ENCODE results near the gene GLUL.
"Not testable (repeated sequence)": the region's sequence is repeated elsewhere in the genome, so short reads cannot be mapped to it uniquely, and the experiment has no call there.

Gene GLUL

GRCh38 chr1:182394055-182394775 lies 2.6 kb upstream of the GLUL start:
- DNase-seq = no peak

GRCh38 chr1:182392050-182393028 lies 749 bp upstream of the GLUL start:
- DNase-seq = peak; percentile 8

- no peak for DNase-seq
Measured at GRCh38 chr1:182391028-182391361, 595 bp downstream of the GLUL start.

GRCh38 chr1:182389619-182390047 lies 2.0 kb downstream of the GLUL start:
- no peak for DNase-seq

- DNase-seq = no peak
Measured at GRCh38 chr1:182388392-182389134, 3.0 kb downstream of the GLUL start.

- no peak for DNase-seq
Measured at GRCh38 chr1:182387566-182387965, 4.0 kb downstream of the GLUL start.

- DNase-seq = no peak
Measured at GRCh38 chr1:182386980-182387379, 4.6 kb downstream of the GLUL start.

GRCh38 chr1:182385885-182386853 lies 5.4 kb downstream of the GLUL start:
- DNase-seq = no peak

- DNase-seq = no peak
Measured at GRCh38 chr1:182384387-182384960, 7.1 kb downstream of the GLUL start.

GRCh38 chr1:182383934-182384333 lies 7.7 kb downstream of the GLUL start:
- DNase-seq = no peak

- no peak for DNase-seq
Measured at GRCh38 chr1:182383037-182383661, 8.4 kb downstream of the GLUL start.

- no peak for DNase-seq
Measured at GRCh38 chr1:182381962-182382819, 9.4 kb downstream of the GLUL start.

GRCh38 chr1:182380199-182380598 lies 11.4 kb downstream of the GLUL start:
- DNase-seq = no peak

- DNase-seq = not testable (repeated sequence)
Measured at GRCh38 chr1:182379781-182380180, 11.8 kb downstream of the GLUL start.

GRCh38 chr1:182376936-182377574 lies 14.5 kb downstream of the GLUL start:
- no peak for DNase-seq

- DNase-seq = no peak
Measured at GRCh38 chr1:182374101-182374834, 17.3 kb downstream of the GLUL start.

GRCh38 chr1:182370532-182370931 lies 21.1 kb downstream of the GLUL start:
- no peak for DNase-seq

GRCh38 chr1:182368903-182369302 lies 22.7 kb downstream of the GLUL start:
- no peak for DNase-seq

GRCh38 chr1:182368358-182368757 lies 23.2 kb downstream of the GLUL start:
- DNase-seq = no peak

Measured in activated effector memory CD4-positive, alpha-beta T cell treated with Interleukin-2 at 50 U/mL for 16 hours (primary cell).